ENCODE data around the gene DUSP6.

DUSP6 gene

GRCh38 chr12:89334548-89335169 is 17.6 kb downstream of the DUSP6 start:
- Histone ChIP-seq H3K4me1 (ENCODE audit: control insufficient read depth, low read length) (no peaks in the 10 kb centered on the region), H3K9me3 (ENCODE audit: control insufficient read depth, insufficient read depth, low read length) (no peaks in the 10 kb centered on the region; the same call in 1 of the 2 replicates), H3K4me2 (ENCODE audit: low read length) (no peak overlapping the region), H3F3A (ENCODE audit: control insufficient read depth, insufficient read depth) (no peaks in the 10 kb centered on the region), H3K27me3 (ENCODE audit: control insufficient read depth, low read length) (peaks cover 37% of the 10 kb centered on the region), H3K4me3 (ENCODE audit: low read length) (no peak overlapping the region), H3K9me2 (replicated peaks; ENCODE audit: control insufficient read depth, low read length) (no peaks in the 10 kb centered on the region), H4K20me1 (ENCODE audit: control insufficient read depth, insufficient read depth, low read depth, low read length) (no peaks in the 10 kb centered on the region), H3K27ac (ENCODE audit: low read depth, low read length) (no peak overlapping the region), H3K36me3 (ENCODE audit: control insufficient read depth, low read length) (no peaks in the 10 kb centered on the region), H3K79me2 (ENCODE audit: control insufficient read depth, low read length) (no peaks in the 10 kb centered on the region)
- TF ChIP-seq CTCF (IDR thresholded peaks at IDR 0.05; ENCODE audit: low read depth, low read length, poor library complexity, severe bottlenecking), result no peak
- no peak for TF ChIP-seq EZH2phosphoT487 (IDR thresholded peaks at IDR 0.05; ENCODE audit: borderline replicate concordance, low read length)

GRCh38 chr12:89333564-89334252 is 18.6 kb downstream of the DUSP6 start:
- Histone ChIP-seq H3K36me3 (ENCODE audit: control insufficient read depth, low read length) (no peaks in the 10 kb centered on the region), H3K4me2 (ENCODE audit: low read length) (no peak overlapping the region)
- TF ChIP-seq EZH2phosphoT487 (IDR thresholded peaks at IDR 0.05; ENCODE audit: borderline replicate concordance, low read length) (no peak), CTCF (IDR thresholded peaks at IDR 0.05; ENCODE audit: low read depth, low read length, poor library complexity, severe bottlenecking) (no peak)

GRCh38 chr12:89328151-89329030 is 23.9 kb downstream of the DUSP6 start:
- H3K27me3 ChIP-seq (ENCODE audit: control insufficient read depth, low read length), result peaks cover 27% of the 10 kb centered on the region
- H3K4me1 ChIP-seq (ENCODE audit: control insufficient read depth, low read length), result no peaks in the 10 kb centered on the region
- no peak overlapping the region for H3K4me3 ChIP-seq (ENCODE audit: low read length)
- H4K20me1 ChIP-seq (ENCODE audit: control insufficient read depth, insufficient read depth, low read depth, low read length), result no peaks in the 10 kb centered on the region
- no peaks in the 10 kb centered on the region for H3K36me3 ChIP-seq (ENCODE audit: control insufficient read depth, low read length)
- TF ChIP-seq EZH2phosphoT487 (IDR thresholded peaks at IDR 0.05; ENCODE audit: borderline replicate concordance, low read length) (no peak), CTCF (IDR thresholded peaks at IDR 0.05; ENCODE audit: low read depth, low read length, poor library complexity, severe bottlenecking) (no peak)
- no peak overlapping the region for H3K4me2 ChIP-seq (ENCODE audit: low read length)
- no peaks in the 10 kb centered on the region; the same call in 1 of the 2 replicates for H3K9me3 ChIP-seq (ENCODE audit: control insufficient read depth, insufficient read depth, low read length)
- H3F3A ChIP-seq (ENCODE audit: control insufficient read depth, insufficient read depth), result no peaks in the 10 kb centered on the region
- no peak overlapping the region for H3K27ac ChIP-seq (ENCODE audit: low read depth, low read length)
- no peaks in the 10 kb centered on the region for H3K79me2 ChIP-seq (ENCODE audit: control insufficient read depth, low read length)
- H3K9me2 ChIP-seq (replicated peaks; ENCODE audit: control insufficient read depth, low read length), result no peaks in the 10 kb centered on the region

More at GRCh38 chr12:89333564-89334252, 18.6 kb downstream of the DUSP6 start:
- H3F3A ChIP-seq (ENCODE audit: control insufficient read depth, insufficient read depth), result no peaks in the 10 kb centered on the region
- H3K9me3 ChIP-seq (ENCODE audit: control insufficient read depth, insufficient read depth, low read length), result no peaks in the 10 kb centered on the region; the same call in 1 of the 2 replicates
- H3K27ac ChIP-seq (ENCODE audit: low read depth, low read length), result no peak overlapping the region
- H3K4me3 ChIP-seq (ENCODE audit: low read length), result no peak overlapping the region
- peaks cover 33% of the 10 kb centered on the region for H3K27me3 ChIP-seq (ENCODE audit: control insufficient read depth, low read length)
- H3K79me2 ChIP-seq (ENCODE audit: control insufficient read depth, low read length), result no peaks in the 10 kb centered on the region
- H3K9me2 ChIP-seq (replicated peaks; ENCODE audit: control insufficient read depth, low read length), result no peaks in the 10 kb centered on the region
- H4K20me1 ChIP-seq (ENCODE audit: control insufficient read depth, insufficient read depth, low read depth, low read length), result no peaks in the 10 kb centered on the region
- H3K4me1 ChIP-seq (ENCODE audit: control insufficient read depth, low read length), result no peaks in the 10 kb centered on the region
